HG03196 (cell line): ENCODE measurements around the gene TCP1.
A peak's percentile ranks its signal among the peaks of the same experiment; 100 is the strongest.
"Not testable (repeated sequence)": the region's sequence is repeated elsewhere in the genome, so short reads cannot be mapped to it uniquely, and the experiment has no call there.

ENCODE experiments used
- ATAC-seq: cut with Tn5 transposase; IDR thresholded peaks from one replicate; pipeline ENCODE4 v1.9.1; 2021; ENCODE audit not compliant: unreplicated experiment

TCP1 gene

GRCh38 chr6:159778131-159778530, 11.3 kb downstream of the TCP1 start:
- ATAC-seq, result no peak

GRCh38 chr6:159777240-159777904, 12.0 kb downstream of the TCP1 start:
- no peak for ATAC-seq

- ATAC-seq, result no peak
These were observed 17.2 kb downstream of the TCP1 start for GRCh38 chr6:159772196-159772595.

- no peak for ATAC-seq
These were observed 19.9 kb downstream of the TCP1 start for GRCh38 chr6:159769470-159769869.

GRCh38 chr6:159766906-159767305, 22.5 kb downstream of the TCP1 start:
- no peak for ATAC-seq

- ATAC-seq, result no peak
These were observed 26.6 kb downstream of the TCP1 start for GRCh38 chr6:159762681-159763293.

GRCh38 chr6:159761873-159762680, 27.3 kb downstream of the TCP1 start, which contains the start of gene ACAT2:
Gene ACAT2, plus strand, starts transcription at chr6:159762045. Its CDS starts 43 bp downstream, at chr6:159762088.
- peak; percentile 97 for ATAC-seq

- ATAC-seq, result peak; percentile 8
These were observed 28.1 kb downstream of the TCP1 start for GRCh38 chr6:159761129-159761872.

GRCh38 chr6:159760602-159761057, 28.8 kb downstream of the TCP1 start:
- ATAC-seq, result no peak

GRCh38 chr6:159759645-159760044, 29.8 kb downstream of the TCP1 start:
- ATAC-seq, result no peak

GRCh38 chr6:159758031-159759001, 31.1 kb downstream of the TCP1 start:
- no peak for ATAC-seq

- no peak for ATAC-seq
These were observed 32.9 kb downstream of the TCP1 start for GRCh38 chr6:159756508-159756907.

GRCh38 chr6:159754959-159755914, 34.2 kb downstream of the TCP1 start:
- ATAC-seq, result no peak

- no peak for ATAC-seq
These were observed 35.0 kb downstream of the TCP1 start for GRCh38 chr6:159754401-159754800.

GRCh38 chr6:159753081-159753872, 36.1 kb downstream of the TCP1 start:
- ATAC-seq, result no peak

GRCh38 chr6:159751448-159751847, 38.0 kb downstream of the TCP1 start:
- ATAC-seq, result no peak

- ATAC-seq, result not testable (repeated sequence)
These were observed 41.3 kb downstream of the TCP1 start for GRCh38 chr6:159748127-159748526.

- ATAC-seq, result no peak
These were observed 42.6 kb downstream of the TCP1 start for GRCh38 chr6:159746759-159747158.
